ENCODE measurements around the gene LYRM7. TPM values are rescaled to one million over a fixed set of nuclear protein-coding genes. Genes with fewer than 3 reads are reported as not detected.
A peak's percentile ranks its signal among the peaks of the same experiment; 100 is the strongest.
"Not testable (repeated sequence)": the region's sequence is repeated elsewhere in the genome, so short reads cannot be mapped to it uniquely, and the experiment has no call there.

LYRM7 gene
- total RNA-seq, 1 donor from 2014 or later: 34.9 TPM

GRCh38 chr5:131246504-131246903, 75.8 kb downstream of the LYRM7 start:
- ATAC-seq: no peak
- no peak for DNase-seq
- intact Hi-C loops (cut with micrococcal nuclease): no loop called here

- DNase-seq (no peak), ATAC-seq (no peak)
- intact Hi-C loops (cut with micrococcal nuclease): loop anchor here (10.0 kb wide), 1 partner anchor 66 kb away; no protein-coding TSS in a partner anchor
These were observed 80.2 kb downstream of the LYRM7 start for GRCh38 chr5:131250751-131251475.

- DNase-seq (peak; percentile 50), ATAC-seq (peak; percentile 80)
- intact Hi-C loops (cut with micrococcal nuclease): loop anchor here (10.0 kb wide), 1 partner anchor 68 kb away; no protein-coding TSS in a partner anchor
These were observed 82.1 kb downstream of the LYRM7 start for GRCh38 chr5:131252824-131253171.

GRCh38 chr5:131254025-131254424, 83.3 kb downstream of the LYRM7 start:
- DNase-seq, ATAC-seq: not testable (repeated sequence)
- intact Hi-C loops (cut with micrococcal nuclease): loop anchor here (10.0 kb wide), 1 partner anchor 69 kb away; no protein-coding TSS in a partner anchor

- DNase-seq (no peak), ATAC-seq (no peak)
These were observed 84.0 kb downstream of the LYRM7 start for GRCh38 chr5:131254741-131255140.

More at GRCh38 chr5:131254741-131255140, 84.0 kb downstream of the LYRM7 start:
- intact Hi-C loops (cut with micrococcal nuclease): loop anchor here (10.0 kb wide), 1 partner anchor 70 kb away; no protein-coding TSS in a partner anchor

Other genes starting within 250 kb of the LYRM7 start
- 187 TPM for gene HINT1, start 5.7 kb upstream of the LYRM7 start, total RNA-seq
- gene CDC42SE2, start 93.1 kb downstream of the LYRM7 start, total RNA-seq: 11.6 TPM